Transverse colon (tissue), 4 donors: ENCODE measurements around the gene TMEM252. TPM values are rescaled to one million over a fixed set of nuclear protein-coding genes. Genes with fewer than 3 reads are reported as not detected.
A peak's percentile ranks its signal among the peaks of the same experiment; 100 is the strongest.

ENCODE experiments used
- DNase-seq: peaks from one replicate; pipeline ENCODE4 v3.0.0-alpha.2; 2019
- H3K27ac ChIP-seq, 4 donors: fragments of 200-600 bp; sonication (generic); 2 replicates each; pipeline ENCODE4 v1.5.1; 2016 to 2018; ENCODE audit warnings: inconsistent platforms in 4 of 4
- H3K27me3 ChIP-seq: fragments of 200-600 bp; sonication (generic); 2 replicates; pipeline ENCODE4 v1.5.1; 2017; ENCODE audit warnings: inconsistent platforms
- H3K36me3 ChIP-seq, 4 donors: fragments of 200-600 bp; sonication (generic); 2 replicates each; pipeline ENCODE4 v1.5.1; 2017 to 2019; ENCODE audit warnings: inconsistent platforms in 4 of 4
- H3K4me1 ChIP-seq, 4 donors: fragments of 200-600 bp; sonication (generic); 2 replicates each; pipeline ENCODE4 v1.5.1; 2017 to 2020; ENCODE audit warnings: inconsistent platforms in 4 of 4
- H3K4me3 ChIP-seq, 4 donors: fragments of 200-600 bp; sonication (generic); 1 replicate in 1 of 4; 2 replicates in 3 of 4; pipeline versions ENCODE4 v1.5.1 to v1.6.1; 2017 to 2019; ENCODE audit warnings: inconsistent platforms in 4 of 4
- H3K9me3 ChIP-seq, 2 donors: fragments of 200-600 bp; sonication (generic); 2 replicates each; pipeline ENCODE4 v1.5.1; 2017 to 2019; ENCODE audit warnings: inconsistent platforms in 2 of 2
- EP300 ChIP-seq: sonication (generic); formaldehyde crosslinking; IDR thresholded peaks from one replicate; pipeline ENCODE4 v1.6.1; 2017; ENCODE audit warnings: antibody characterized with exemption, low read depth
- POLR2A ChIP-seq: fragments of 450-650 bp; IDR thresholded peaks from one replicate; pipeline ENCODE4 v1.6.1; 2016; ENCODE audit warnings: antibody characterized with exemption, mild to moderate bottlenecking, moderate library complexity
- POLR2AphosphoS5 ChIP-seq, 3 donors: sonication (generic); formaldehyde crosslinking; IDR thresholded peaks; one replicate each; pipeline ENCODE4 v1.6.1; 2016; ENCODE audit warnings: antibody characterized with exemption in 3 of 3
- WGBS, 2 donors: methylation state at CpG; one replicate each; pipeline ENCODE4 v1.1.5; 2018; ENCODE audit warnings: low coverage in 1 of 2; 5-methylcytosine and 5-hydroxymethylcytosine counted together
- in situ Hi-C, 4 donors: fragments of 200-750 bp; cut with MboI; loops; one replicate each; pipeline versions ENCODE4 v1.15.0 to v1.15.1; 2017; ENCODE audit warnings: low sequenced_read_pairs in 3 of 4, low pct_ligation_motif_present in 1 of 4, low pct_unique_long_range_greater_than_20kb in 1 of 4
- intact Hi-C: fragments of 100-400 bp; cut with DNase I; formaldehyde crosslinking; loops from one replicate; pipeline ENCODE4 v1.15.1; 2023; ENCODE audit warnings: low total_unique reads
- total RNA-seq, 4 donors: library from RNA; depleted of rRNA; stranded (reverse); fragments of >200 nt; gene quantifications; one replicate each; pipeline ENCODE4 v1.1.0, GENCODE V29; 2016
- TF ChIP-seq, protein P1 (sequence below), 5 experiments: fragments of 200-600 bp in 3 of 5; fragments of 450-650 bp in 2 of 5; sonication (generic) in 3 of 5; IDR thresholded peaks; 1 replicate in 2 of 5; 2 replicates in 3 of 5; pipeline ENCODE4 v1.5.1; 2016 to 2017; ENCODE audit warnings: antibody characterized with exemption in 5 of 5, inconsistent platforms in 3 of 5, mild to moderate bottlenecking in 2 of 5, moderate library complexity in 1 of 5

TMEM252 gene
- total RNA-seq, 4 donors from 2014 or later = 0.48 to 2.3 TPM; not detected in 2

DNA sequence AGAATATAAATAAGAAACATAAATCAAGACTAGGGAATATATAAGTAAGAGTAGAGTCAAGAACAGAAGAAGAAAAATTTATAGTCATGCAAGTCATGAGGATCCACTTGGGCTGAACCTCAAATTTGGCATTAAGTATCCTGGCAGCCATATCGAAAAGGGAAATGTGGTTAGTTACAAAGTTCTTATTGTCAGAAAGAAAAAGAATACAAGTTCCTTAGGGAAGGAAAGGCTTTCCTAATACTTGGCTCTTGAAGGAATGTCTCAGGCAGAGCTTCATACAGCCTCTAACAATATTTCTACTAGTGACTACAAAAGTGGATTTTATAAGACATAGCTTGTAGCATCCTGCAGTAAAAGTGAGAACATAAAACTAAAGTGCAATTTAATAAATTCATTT lies 45.4 kb downstream of the TMEM252 start:
- intact Hi-C loops (no loop called here), in situ Hi-C loops (no loop called here)
- Histone ChIP-seq H3K9me3 (no peaks in the 10 kb centered on the region), H3K36me3 (no peaks in the 10 kb centered on the region), H3K4me1 (peaks cover 0 to 11% (median 3%) of the 10 kb centered on the region in 4 donors), H3K27me3 (no peaks in the 10 kb centered on the region), H3K4me3 (no peak overlapping the region), H3K27ac (peak overlapping the region in 3 of 4 donors; percentile 47 to 57 (median 57))
- 66 to 94% methylated on average over 1 of the region's 1 CpG for WGBS, 2 donors
- DNase-seq = no peak
- TF ChIP-seq, protein P1, sequence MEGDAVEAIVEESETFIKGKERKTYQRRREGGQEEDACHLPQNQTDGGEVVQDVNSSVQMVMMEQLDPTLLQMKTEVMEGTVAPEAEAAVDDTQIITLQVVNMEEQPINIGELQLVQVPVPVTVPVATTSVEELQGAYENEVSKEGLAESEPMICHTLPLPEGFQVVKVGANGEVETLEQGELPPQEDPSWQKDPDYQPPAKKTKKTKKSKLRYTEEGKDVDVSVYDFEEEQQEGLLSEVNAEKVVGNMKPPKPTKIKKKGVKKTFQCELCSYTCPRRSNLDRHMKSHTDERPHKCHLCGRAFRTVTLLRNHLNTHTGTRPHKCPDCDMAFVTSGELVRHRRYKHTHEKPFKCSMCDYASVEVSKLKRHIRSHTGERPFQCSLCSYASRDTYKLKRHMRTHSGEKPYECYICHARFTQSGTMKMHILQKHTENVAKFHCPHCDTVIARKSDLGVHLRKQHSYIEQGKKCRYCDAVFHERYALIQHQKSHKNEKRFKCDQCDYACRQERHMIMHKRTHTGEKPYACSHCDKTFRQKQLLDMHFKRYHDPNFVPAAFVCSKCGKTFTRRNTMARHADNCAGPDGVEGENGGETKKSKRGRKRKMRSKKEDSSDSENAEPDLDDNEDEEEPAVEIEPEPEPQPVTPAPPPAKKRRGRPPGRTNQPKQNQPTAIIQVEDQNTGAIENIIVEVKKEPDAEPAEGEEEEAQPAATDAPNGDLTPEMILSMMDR (IDR thresholded peaks at IDR 0.05) = no peak
- TF ChIP-seq POLR2A = no peak
- TF ChIP-seq EP300 = no peak
- no peak for TF ChIP-seq POLR2AphosphoS5 (IDR thresholded peaks at IDR 0.05)

DNA sequence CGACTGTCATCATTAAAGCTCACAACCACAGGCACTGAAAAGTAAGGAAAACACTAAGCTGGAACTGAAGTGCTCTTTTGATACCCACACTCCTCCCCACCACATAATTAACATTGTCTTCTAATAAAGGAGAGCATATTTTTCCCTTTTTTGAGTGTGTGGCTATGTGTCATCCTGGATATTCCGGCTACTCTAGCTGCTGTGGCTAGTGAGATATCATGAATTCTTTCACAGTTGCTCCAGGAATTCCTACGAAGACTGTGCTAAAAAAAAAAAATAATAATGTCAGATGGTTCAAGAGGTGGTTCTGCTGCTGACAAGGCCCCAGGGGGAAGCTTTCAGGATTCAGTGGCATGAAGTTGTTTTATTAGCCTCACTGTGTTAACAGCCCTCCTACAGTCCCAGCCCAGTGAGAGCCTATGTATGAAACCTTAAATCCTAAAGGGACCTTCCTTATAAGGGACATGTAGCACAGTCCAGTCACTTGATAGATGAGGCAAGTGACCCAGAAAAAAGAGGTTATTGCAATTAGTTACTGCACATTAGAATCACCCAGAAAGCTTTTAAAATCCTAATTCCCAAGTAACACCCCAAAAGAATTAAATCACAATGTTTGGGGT lies 46.6 kb downstream of the TMEM252 start:
- 56 to 74% methylated on average over 3 of the region's 3 CpGs for WGBS, 2 donors
- intact Hi-C loops = no loop called here

DNA sequence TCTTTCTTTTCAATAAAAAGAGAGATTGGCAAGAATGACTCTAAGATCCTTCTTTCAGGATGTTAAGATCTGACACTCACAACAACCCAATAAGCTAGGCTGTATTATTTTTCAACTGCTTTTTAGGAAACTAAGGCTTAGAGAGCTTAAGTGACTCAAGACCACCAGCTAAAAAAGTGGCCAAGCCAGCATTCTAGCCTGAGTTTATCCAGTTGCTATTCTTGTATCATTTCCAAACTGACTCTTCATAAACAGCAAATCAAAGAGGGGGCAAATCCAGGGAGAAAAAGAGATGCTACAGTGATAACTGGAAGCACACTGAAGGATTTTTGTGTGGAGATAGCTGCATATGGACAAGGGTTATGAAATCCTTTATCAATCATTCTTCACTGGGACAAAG lies 47.1 kb downstream of the TMEM252 start:
- intact Hi-C loops = no loop called here

More for the DNA sequence above, 46.6 kb downstream of the TMEM252 start:
- TF ChIP-seq POLR2A = no peak
- no peak for TF ChIP-seq POLR2AphosphoS5 (IDR thresholded peaks at IDR 0.05)
- TF ChIP-seq, protein P1 (IDR thresholded peaks at IDR 0.05) = no peak
- TF ChIP-seq EP300 = no peak
- no peak for DNase-seq
- in situ Hi-C loops = no loop called here
- no peaks in the 10 kb centered on the region for H3K27me3 ChIP-seq
- H3K27ac ChIP-seq = peak overlapping the region; percentile 30 to 57 (median 52)
- no peaks in the 10 kb centered on the region for H3K36me3 ChIP-seq
- no peaks in the 10 kb centered on the region for H3K9me3 ChIP-seq
- no peak overlapping the region for H3K4me3 ChIP-seq
- H3K4me1 ChIP-seq = peaks cover 0 to 11% (median 3%) of the 10 kb centered on the region in 4 donors

DNA sequence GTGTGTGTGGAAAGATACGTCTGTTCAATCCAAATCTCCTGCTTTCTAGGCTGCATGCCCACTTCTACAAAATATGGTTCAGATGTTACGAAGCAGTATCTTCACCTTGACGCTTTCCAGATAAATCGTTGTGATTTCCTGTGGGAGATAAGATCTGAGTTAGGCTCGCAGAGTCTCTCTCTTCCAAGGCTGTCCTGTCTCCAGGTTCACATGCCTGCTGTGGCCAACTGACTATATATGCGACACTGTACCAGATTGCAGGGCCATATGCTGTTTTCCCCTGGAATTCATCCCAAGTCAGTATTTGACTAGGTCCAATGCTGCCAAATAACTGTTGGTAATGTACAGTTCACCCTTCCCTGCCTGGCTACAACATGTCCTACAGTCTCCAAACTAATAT lies 47.9 kb downstream of the TMEM252 start:
- TF ChIP-seq EP300 (no peak), POLR2A (no peak), POLR2AphosphoS5 (IDR thresholded peaks at IDR 0.05) (no peak)
- TF ChIP-seq, protein P1 (IDR thresholded peaks at IDR 0.05) = no peak
- Histone ChIP-seq H3K27me3 (no peaks in the 10 kb centered on the region), H3K4me3 (no peak overlapping the region), H3K4me1 (peaks cover 0 to 11% (median 3%) of the 10 kb centered on the region in 4 donors), H3K27ac (peak overlapping the region in 3 of 4 donors; percentile 47 to 57 (median 57)), H3K9me3 (no peaks in the 10 kb centered on the region), H3K36me3 (no peaks in the 10 kb centered on the region)
- in situ Hi-C loops = no loop called here
- intact Hi-C loops = no loop called here
- WGBS, 2 donors = 67 to 77% methylated on average over 5 to 6 of the region's 6 CpGs
- no peak for DNase-seq

More for the DNA sequence above, 47.1 kb downstream of the TMEM252 start:
- H3K27ac ChIP-seq = peak overlapping the region; percentile 30 to 57 (median 52)
- no peaks in the 10 kb centered on the region for H3K9me3 ChIP-seq
- DNase-seq = no peak
- H3K4me3 ChIP-seq = no peak overlapping the region
- peaks cover 0 to 11% (median 3%) of the 10 kb centered on the region in 4 donors for H3K4me1 ChIP-seq
- in situ Hi-C loops = no loop called here
- H3K27me3 ChIP-seq = no peaks in the 10 kb centered on the region
- no peaks in the 10 kb centered on the region for H3K36me3 ChIP-seq
- no peak for TF ChIP-seq EP300
- TF ChIP-seq, protein P1 (IDR thresholded peaks at IDR 0.05) = no peak
- TF ChIP-seq POLR2A = no peak
- no peak for TF ChIP-seq POLR2AphosphoS5 (IDR thresholded peaks at IDR 0.05)
